NCI-H524 treated with DMSO at 0.1 percent for 48 hours (cell line): Measurements from ENCODE around the gene GRIK4.

Experiments used
- DNase-seq: peaks from one replicate; lab custom pipeline; 2025; lab: John Stamatoyannopoulos, UW

GRIK4 gene

GRCh38 chr11:120668537-120668936 lies 157.0 kb downstream of the GRIK4 start:
- no peak for DNase-seq

- no peak for DNase-seq
These were observed 163.0 kb downstream of the GRIK4 start for GRCh38 chr11:120674542-120674941.

- no peak for DNase-seq
These were observed 163.6 kb downstream of the GRIK4 start for GRCh38 chr11:120675171-120675570.

- no peak for DNase-seq
These were observed 165.4 kb downstream of the GRIK4 start for GRCh38 chr11:120676991-120677390.

GRCh38 chr11:120680322-120680721 lies 168.8 kb downstream of the GRIK4 start:
- no peak for DNase-seq

DNA sequence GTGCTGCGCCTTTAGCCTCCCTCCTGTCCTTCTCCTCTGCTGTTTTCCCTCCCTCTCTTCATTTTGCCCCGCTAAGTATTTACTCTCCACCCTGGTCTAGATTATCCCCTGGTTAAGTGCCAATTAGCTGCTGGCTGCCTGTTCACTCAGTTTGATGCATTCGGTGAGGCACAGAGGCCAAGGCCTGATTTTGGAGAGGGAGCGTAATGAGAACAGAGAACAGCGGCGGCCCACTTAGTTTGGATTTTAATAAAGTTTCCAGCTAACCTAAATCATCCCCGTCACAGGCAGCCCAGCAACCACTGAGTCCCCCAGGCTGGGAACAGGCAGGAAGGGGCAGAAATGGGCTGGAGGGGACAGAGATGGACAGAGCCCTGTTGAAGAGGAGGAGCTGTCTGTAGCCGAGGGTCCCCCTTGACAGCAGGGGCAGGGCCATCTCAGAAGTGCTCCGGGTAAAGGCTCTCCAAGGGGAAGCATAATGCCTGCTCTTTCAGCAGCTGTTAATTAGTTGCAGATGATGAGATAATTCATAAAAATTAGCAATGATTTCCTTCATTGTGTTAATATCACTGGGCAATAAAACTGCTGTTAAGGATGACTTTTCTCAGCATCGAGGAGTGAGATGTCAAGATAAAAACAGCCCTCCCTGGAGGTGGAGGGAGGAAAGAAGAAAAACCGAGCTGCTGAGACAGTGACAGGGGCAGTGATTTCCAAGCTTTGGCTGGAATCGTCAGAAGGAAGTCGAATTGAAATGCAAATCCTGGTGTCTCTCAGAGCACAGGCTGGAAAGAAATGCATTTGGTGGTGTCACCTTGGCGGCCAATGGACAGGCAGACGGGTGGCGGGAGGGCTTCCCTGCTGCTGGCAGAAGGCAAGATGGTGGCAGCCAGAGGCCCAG lies 170.1 kb downstream of the GRIK4 start:
- no peak for DNase-seq

GRCh38 chr11:120682332-120682649 lies 170.7 kb downstream of the GRIK4 start:
- DNase-seq, result no peak

- no peak for DNase-seq
These were observed 171.3 kb downstream of the GRIK4 start for GRCh38 chr11:120682866-120683265.

- DNase-seq, result no peak
These were observed 175.0 kb downstream of the GRIK4 start for GRCh38 chr11:120686516-120686915.

DNA sequence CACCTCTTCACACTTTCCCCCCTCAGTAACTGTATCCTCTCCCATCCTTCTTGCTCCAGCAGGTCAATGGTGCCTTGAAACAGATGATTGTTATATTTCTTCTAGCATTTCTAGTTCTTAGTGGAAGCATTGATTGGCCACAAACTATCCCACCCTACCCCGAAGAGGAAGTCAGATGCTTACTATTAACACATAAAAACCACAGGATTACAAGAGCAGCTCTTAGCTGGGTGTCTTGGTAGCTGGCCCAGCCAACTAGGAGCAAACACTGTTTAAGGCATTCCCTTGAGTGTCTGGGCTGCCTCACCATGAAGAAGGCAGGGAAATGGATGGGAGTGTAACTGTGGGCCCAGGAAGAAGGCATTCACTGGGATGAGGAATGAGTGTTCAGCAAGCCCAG lies 176.6 kb downstream of the GRIK4 start:
- DNase-seq, result no peak

- DNase-seq, result no peak
These were observed 178.2 kb downstream of the GRIK4 start for GRCh38 chr11:120689596-120690275.

DNA sequence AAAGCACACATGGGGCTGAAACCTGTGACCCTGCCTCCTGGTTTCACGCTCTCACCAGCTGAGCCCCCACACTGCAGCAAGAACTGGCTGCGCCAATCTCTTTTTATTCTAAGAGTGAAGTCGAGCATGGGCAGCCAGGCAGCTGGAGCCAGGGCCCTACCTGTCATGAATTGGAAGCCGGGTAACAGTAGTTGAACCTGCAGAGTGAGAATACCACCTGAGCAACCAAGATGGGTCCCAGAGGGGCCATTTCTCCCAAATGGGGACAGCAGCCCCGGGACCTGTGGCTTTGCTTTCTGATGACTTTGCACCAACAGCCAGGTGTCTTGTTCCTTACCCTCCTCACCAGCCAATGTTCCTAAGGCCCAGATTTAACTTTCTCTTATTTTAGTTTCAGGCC lies 178.9 kb downstream of the GRIK4 start:
- DNase-seq, result no peak

DNA sequence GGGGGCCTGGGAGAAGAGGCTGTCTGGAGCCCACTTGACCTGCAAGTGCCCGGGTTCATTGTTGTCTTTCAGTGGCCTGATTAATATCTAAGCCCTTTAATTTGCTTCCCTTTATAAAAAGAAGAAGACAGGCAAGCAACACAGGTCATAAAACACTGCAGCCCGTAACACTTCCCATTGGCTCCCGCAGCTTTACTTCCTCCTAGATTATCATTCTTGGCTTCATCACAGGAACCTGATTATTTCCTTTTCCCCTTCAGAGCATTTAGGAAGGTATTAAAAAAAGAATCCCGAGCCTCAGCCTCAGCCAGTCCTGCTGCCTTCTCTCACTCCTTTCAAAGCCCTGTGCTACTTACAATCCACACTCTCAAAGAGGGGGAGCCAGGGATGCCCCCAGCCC lies 183.2 kb downstream of the GRIK4 start:
- no peak for DNase-seq

GRCh38 chr11:120695426-120695825 lies 183.9 kb downstream of the GRIK4 start:
- DNase-seq, result no peak

DNA sequence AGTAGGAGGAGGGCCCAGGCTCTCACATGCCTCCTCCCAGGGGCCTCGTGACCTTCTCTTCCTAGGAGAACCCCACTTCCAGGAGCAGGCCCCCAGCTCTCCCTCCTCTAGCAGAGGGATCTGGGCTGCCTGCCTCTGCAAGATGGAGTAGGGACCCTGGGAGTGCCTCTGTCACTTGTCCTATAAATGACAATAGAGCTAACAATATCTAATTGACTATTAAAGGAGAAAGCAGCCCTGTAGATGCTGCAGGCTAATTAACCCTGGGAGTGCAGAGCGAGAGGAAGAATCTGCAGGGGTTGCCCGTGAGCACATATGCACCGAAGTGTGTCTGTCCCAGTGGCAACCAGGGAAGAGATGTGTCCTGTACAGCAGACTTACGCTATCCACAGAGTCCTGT lies 184.4 kb downstream of the GRIK4 start:
- DNase-seq, result no peak

GRCh38 chr11:120696597-120697218 lies 185.2 kb downstream of the GRIK4 start:
- DNase-seq, result no peak

DNA sequence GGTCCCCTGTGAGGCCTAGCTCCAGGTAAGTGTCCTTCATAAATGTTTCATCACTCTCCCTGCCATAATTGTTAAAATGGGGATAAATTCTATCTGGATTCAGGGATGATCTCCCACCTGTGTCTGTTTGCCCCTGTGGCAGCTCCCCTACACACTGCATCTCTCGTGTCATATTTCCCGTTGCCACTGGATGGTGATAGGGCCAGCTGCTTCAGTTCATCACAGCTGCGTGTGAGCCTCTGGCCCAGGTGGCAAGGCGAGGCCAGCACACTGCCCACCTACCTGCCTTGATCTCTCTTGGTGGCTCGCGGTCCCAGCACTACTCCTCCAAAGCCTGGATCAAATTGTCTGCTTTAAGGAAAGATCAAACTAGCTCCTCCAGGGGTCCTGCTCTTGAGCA lies 187.4 kb downstream of the GRIK4 start:
- no peak for DNase-seq

DNA sequence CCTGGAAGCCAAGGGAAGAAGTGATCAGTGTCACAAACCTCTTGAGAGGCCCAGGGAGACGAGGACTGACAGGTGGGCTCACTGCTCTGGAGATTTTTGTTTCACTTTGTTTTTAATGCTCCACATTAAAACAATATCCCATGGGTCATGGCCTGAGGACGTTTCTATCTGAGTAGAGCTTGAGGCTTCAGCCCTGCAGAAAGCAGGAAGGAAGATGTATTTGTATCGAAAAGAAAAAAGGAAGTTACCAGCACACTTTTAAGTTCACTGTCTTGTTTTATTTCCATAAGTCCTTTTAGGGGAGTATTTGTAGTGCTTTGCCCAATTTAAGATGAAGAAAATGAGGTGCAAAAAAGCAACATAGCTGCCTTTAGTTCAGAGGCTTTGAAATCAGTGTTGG lies 191.1 kb downstream of the GRIK4 start:
- DNase-seq, result no peak

GRCh38 chr11:120703358-120704152 lies 192.0 kb downstream of the GRIK4 start:
- DNase-seq, result no peak

DNA sequence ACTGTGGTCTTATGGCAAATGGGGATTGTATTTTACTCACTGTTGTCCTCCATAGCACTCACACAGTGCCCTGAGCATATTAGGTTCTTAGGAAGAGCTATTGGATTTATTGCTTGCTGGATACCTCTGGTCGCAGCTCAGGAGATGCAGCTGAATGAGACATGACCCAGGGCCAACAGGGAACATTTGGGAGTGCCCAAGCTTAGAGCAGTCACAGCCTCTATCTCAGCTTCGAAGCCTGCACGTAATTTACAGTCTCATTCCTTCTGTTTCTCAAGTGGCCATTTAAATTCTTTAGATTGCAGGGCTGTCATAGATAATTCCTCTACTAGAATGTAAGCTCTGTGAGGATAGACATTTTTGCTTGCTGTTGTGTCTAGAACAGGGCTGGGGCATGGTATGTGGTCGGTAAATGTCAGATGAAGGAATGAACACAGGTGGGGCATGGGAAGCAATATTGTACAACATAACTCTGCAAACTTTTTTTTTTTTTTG lies 192.8 kb downstream of the GRIK4 start:
- DNase-seq, result no peak

GRCh38 chr11:120706257-120706656 lies 194.7 kb downstream of the GRIK4 start:
- DNase-seq, result no peak

GRCh38 chr11:120707098-120707497 lies 195.6 kb downstream of the GRIK4 start:
- no peak for DNase-seq
